Stimulated activated CD4-positive, alpha-beta T cell treated with anti-CD3 and anti-CD28 coated beads, Interleukin-15, amount 100 ng/mL, for 48 hours (primary cell): ENCODE data around the gene CNTFR.

Experiments used
- DNase-seq, 2 donors: peaks; one replicate each; pipeline ENCODE4 v3.0.0-alpha.2; 2020; ENCODE audit warnings: low read depth in 2 of 2

The CNTFR gene

DNA sequence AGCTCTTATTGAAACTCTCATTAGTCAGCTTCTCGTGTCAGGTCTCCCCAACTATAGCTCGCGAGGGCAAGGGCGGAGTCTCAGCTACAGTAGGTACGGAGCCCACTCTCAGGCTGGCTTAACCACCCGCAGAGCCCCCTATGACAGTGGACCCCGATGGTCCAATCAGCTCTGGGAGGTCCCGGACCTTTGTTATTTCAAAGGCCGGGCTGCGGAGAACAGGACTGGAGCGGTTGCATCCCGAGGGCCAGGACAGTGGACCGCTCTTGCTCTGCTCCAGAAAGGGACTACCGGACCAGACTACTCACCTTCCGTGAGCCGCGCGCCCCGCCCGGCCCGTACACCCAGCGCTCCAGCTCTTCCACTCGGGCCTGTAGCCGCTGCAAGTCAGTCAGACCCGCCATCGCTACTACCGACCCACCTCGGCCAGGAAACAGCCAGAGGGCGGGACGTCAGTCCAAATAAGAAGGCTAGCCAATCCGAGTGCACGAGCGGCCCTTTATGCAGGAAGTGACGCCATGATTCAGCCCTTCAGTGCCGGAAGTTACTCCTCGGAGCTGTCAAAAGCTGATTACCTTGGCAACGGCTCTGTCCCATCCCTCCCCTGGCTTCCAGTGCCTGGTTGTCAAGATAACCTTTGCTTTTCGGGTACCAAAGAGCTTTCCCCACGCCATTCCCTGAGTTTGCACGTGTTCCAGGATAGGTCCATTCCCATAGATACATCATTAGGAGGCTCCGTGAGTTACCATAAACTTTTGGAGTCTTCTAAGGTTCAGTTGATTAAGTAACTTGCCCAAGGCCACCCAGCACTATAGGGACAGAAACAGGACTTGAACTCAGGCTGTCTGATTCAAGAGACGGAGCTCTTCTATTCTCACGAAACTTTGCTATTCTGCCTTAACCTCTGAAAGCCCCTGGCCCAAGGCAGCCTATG, 30.8 kb upstream of the CNTFR start, which contains the start of gene DCTN3:
Gene DCTN3 (minus strand): TSS at position 435 of the 934 bp plus-strand sequence. CDS start 31 bp downstream, at position 404.
- peak; percentile 87 to 88 for DNase-seq

DNA sequence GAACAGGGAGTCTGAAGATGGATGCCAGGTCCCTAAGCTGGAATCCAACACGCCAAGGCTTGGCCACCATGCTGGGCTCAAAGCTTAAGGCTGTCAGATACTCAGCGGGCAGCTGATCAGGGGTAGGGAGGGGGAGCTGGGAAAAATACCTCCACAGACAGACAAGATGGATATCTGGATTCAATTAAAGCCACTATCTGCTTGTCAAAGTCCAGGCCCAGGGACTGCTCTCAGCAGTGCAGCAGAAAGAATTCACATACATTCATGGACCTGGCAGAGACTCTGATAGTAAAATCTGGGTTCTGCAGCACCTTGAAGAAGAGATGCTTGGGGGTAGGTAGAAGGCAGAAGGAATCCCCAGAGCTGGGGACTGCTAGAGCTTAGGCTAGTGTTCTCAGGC, 25.6 kb upstream of the CNTFR start:
- no peak for DNase-seq

DNA sequence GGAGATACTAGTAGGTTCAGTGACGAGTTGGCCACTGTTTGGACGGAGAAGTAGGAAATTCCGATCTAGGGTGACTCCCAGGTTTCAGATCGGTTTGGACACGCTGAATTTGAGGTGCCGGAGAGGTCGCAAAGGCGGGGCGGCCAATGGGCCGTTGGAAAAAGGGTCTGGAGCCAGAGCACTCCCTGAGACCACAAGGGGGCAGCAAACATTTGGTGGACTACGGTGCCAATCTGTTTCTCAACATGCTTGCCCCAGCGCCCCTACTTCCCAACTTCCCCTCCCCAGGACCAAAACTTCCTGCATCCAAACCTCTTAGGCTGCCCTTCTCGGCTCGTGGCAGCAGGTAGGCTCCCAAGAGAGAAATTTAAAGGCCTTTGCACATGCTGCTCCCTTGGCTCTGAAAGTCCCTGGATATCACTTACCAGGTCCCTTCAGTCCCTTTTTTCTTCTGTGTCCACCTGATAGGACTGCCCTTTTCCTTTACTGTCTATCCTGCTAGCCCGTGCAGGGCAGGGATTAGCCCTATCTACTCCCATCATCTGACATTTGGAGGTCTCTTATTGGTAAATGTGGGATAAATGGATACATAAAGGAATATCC, 23.4 kb upstream of the CNTFR start:
- peak; percentile 49 to 66 for DNase-seq

DNA sequence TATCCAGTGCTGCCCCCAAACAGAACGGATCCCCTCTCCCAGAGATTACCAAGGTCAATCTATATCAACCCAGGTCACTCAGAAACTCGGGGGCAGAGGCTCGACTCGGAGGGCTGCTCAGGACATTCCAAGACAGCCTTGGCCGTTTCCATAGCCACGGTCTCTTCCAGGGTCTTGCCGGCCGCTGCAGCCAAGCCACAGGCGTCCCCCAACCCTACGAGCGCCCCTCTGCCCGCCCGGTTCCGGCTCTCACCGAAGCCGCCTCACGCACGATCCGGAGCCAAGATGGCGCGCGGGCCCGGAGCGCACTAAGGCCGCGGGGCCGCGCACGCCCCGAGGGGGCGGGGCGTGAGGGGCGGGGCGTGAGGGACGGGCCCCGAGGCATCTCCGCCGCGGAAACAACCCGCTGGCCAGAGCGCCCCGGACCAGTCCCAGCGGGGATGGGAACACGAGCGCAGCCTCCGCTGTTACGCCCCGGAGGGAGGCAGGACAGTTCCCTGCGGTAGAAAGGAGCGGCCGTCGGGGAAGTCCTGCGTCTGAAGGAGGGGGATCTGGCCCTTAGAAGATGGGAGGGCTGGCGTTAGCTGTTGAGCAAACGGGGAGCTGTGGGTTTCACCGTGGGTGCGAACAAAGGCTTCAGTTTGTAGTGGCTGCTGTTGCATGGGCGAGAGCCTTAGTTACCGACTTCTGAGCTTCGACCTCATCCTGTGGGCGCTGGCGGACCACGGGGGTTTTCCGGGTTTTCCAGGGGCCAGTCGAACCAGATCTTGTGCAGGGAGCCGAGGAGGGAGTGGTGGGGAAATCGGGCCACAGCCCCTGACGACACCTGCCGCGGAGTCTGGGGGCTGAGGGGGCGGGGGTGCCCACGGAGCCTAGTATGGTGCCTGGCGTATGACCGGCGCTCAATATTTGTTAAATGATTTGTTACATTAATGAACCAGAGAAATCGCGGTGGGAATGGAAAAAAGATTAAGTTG, 22.6 kb upstream of the CNTFR start, which contains the start of gene RPP25L:
Gene RPP25L (minus strand): TSS at position 287 of the 977 bp plus-strand sequence. CDS start 801 bp downstream, outside the sequence.
- DNase-seq = peak; percentile 59 to 80

DNA sequence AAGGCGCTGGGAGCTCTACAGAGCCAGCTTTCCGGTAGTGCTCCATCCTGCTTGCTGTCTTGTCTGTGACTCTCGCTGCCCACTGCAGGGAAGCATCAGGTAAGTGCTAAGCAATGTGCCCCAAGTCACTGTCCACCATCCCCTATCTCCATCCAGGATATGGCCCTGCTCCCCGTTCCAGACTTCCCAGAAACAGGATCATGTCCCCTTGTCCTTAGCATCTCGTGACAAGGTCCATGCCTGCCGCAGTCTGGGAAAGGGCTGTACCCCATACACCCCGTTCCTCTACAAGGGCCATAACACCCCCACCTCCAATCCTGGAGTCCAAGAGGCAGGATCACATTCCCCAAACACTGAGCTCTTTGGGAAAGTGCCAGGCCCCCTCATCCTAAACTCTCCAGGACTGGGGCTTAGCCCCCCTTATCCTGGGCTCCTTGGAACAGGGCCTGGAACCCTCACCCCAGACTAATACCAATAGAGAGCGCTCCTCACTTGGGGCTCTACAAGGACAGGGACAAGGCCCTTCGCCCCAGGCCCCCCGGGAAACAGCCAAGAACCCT, 21.8 kb upstream of the CNTFR start:
- no peak for DNase-seq

DNA sequence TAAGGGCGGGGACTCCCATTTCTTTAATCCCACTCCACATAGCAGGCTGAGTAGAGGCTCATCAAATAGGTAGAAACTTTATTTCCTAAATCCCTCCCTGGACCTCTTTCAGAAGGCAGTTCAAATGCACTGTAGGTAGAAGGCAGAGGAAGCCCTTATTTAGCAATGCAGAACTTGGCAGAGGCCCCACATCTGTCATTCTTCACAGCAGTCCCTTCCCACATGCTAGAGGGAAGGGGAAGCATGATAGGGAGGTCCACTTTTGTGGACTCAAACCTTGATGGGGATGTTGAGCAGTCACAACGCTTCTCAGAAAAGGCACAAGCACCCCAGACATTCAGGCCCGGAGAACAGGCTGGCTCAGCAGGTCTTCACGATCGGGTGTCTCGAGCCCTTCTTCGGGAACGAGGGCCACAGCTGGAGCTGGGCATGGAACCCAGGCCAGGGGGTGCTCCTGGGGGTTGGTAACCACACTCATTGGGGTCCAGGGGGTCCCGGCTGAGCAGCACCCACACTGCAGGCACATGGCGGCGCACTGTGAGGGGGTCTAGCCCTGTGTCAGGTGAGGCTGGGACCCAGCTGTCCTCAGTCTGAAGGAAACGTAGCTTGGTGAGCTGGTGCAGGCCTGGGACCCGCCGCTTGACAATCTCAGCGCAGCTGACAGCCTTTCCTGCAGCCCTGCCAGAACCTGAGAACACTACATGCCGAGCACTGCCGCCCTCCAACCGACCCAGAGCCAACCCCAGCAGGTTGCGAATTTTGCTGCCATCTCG, 21.1 kb upstream of the CNTFR start:
- DNase-seq = no peak

DNA sequence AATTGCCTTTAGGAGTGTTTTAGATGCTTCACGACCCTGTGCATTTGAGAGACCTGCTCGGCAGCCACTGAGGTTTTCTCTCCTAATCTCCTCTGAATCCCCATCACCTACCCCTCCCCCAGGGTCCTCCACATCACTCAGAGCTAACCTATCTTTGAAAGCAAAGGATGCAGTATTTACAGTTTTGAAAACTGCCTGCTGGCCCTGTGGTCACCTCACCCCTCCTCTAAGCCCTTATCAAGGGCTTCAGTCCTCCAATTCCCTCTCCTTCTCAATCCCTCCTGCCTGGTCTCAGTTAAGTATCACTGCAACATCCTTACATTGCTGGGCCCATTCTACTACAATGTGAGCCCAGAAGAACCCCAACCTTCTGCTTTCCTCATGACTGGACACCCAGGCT, 17.8 kb upstream of the CNTFR start:
- no peak for DNase-seq

DNA sequence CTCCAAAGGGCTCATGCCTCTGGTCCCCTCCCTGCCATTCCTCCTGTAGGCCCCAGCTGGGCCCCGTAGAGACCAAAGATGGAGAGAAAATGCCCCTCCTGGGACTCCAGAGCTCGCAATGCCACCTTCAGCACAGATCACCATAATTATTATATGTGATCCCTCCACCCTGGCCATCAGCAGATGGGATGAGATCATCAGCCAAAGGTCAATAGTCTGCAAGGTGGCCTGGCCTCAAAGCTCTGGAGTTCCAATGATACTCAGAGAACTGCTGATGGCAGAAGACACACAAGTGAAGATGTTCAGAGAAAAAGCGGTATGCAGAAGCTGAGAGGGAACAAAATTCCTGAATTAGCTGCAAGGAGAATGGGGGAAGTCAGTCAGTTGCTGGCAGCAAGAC, 17.4 kb upstream of the CNTFR start:
- DNase-seq = no peak

DNA sequence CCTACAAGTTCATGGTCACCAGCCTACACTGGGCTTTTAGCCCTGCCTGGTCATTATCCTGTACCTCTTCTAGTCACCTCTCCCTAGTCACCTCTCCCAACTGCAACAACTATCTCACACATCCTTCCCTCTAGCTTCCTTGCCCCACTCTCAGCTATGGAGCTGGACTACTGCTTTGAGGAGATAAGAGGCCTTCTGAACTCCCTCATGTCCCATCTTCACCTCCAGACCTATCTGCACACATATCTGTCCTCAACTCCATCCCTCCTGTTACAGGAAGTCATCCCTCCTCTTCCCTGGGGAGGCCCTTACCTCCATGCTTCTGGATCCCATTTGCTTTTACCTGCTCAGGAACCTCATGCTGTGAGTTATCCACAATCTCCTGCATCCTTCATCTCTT, 16.7 kb upstream of the CNTFR start:
- DNase-seq = no peak

DNA sequence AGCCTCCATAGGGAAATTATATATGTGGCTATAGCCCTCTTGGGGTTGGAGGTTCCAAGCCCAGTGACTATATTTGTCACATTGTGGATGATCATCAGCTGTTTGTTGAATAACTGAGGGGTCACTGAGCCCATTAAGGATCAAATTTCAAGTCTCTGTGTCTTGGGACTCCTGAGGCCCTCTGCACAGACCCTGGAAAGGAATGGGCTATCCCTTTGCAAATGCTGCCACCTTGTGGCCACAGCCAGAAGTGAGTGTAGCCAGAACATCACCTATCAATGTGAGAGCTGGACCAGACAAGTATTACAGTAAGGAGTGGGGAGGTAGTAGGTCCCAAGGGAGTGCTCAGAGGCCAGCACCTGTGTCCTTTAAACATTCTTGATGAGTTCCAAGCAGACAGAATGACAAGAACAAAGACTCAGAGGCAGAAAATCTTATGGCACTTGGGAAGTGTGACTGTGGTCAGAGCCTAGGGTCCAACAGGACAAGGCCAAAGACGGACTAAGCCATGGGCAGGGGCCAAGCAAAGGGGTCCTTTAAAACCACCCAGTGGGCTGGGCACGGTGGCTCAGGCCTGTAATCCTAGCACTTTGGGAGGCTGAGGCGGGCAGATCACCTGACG, 14.2 kb upstream of the CNTFR start:
- DNase-seq = peak; percentile 58 to 71

DNA sequence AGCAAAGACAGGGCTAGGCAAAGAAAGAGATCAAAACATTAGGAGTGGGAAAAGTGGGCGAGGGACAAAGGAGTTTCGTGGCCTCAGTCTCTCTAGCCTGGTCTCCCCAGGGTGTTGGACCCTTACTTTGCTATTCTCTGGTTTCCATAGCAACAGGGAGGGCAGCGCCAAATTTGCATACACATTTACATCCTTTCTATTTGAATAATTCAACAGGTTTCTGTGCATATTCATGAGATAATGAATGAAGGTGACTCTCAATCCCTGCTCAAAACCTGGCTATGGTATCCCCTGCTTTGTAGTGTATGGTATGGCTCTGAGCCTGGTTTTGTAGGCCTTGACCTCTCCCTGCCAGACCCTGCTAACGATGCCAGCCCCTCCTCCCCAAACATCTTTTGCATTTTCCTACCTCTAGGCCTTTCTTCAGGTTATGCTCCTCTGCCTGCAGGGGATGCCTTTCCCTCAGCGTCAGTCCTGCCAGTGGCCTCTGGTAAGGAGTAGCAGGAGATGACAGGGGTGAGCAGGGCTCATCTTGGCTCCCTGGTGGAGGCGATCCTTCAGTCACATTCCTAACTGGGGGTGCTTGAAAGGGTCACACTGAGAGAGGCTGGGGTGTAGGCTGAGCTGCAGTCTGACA, 12.5 kb upstream of the CNTFR start:
- DNase-seq = no peak

DNA sequence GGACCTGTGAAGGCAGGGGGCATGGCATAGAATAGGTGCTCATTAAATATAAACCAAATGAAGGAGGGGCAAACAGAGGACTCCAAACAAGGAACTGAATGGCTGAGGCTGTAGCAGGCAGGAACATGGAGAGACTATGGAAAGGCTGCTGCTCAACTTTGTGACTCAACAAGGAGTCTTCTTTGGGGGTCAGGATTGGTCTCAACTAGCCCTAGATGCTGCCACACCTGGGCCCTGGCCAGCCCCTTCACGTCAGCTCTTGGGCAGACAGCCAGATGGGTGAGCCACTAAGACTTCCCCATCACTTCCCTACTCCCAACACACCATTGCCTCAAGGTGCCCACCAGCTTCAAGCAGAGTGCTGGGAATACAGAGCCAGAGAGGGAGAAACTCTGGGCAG, 11.4 kb upstream of the CNTFR start:
- DNase-seq = no peak

DNA sequence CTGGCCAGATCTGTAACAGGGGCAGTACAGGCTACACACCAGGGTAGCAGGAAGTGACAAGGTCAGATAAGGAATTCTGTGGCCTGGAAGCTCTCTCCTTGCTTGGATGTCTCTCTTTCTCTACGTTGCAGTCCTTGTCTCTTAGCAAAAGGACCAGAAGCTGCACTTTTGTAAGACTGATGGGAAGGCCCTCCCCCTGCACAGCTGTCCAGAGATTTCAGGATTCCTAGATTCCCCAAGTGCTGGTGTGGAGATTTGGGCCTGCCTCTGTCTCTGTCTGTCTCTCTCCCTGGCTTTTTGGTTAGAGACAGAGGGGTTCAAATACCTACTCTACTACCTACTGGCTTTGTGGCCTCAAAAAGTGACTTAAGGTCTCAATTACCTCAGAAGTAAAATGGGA, 10.0 kb upstream of the CNTFR start:
- DNase-seq = no peak

DNA sequence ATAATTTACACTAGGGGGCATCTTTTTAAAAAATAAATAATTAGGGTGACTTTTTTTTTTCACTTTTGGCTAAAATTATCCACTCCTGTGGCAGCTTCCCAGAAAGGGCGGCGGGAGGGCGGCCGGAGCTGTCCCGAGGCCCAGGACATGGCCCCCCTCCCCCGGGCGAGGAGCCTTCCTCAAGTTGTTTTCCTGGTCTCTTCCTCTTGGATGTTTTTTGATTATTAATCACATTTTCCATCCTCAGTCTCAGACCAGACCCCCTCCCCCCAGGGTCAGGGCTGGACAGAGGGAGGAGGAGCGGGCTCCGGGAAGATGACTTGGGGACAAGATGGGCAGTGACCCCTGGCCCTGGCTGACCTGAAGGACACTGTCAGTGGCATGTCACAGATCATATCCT, 4.7 kb upstream of the CNTFR start:
- no peak for DNase-seq

DNA sequence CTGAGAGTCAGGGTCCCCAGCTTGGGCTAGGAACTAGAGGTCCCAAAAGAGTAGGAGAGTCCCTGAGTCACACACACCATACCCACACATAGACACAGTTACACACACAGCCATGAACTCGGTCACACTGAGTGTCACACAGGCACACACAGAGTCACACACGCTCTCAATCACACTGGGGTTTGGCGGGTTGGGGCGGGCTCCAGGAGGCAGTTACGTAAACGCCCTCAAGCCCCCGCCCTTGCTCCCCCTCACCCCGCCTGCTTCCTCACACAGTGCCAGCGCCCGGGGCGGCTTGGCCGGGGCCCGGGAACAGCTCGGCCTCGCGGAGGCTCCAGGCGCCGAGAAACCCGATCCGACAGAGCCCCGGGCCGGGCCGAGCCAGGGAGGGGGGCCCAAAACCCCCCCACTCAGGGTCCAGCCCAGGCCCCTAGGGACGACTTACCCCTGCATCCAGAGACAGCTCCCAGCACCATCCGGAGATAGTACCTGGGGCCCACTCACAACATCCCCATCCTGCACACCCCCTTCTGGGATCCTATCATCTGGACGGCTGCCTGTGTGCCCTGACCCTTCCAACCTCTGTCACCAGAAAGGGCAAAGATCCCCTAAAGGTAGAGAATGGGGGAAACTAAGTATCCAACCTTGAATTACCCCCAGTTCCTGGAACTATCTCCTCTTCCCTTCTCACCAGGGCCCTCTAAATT, 3.5 kb upstream of the CNTFR start:
- no peak for DNase-seq

DNA sequence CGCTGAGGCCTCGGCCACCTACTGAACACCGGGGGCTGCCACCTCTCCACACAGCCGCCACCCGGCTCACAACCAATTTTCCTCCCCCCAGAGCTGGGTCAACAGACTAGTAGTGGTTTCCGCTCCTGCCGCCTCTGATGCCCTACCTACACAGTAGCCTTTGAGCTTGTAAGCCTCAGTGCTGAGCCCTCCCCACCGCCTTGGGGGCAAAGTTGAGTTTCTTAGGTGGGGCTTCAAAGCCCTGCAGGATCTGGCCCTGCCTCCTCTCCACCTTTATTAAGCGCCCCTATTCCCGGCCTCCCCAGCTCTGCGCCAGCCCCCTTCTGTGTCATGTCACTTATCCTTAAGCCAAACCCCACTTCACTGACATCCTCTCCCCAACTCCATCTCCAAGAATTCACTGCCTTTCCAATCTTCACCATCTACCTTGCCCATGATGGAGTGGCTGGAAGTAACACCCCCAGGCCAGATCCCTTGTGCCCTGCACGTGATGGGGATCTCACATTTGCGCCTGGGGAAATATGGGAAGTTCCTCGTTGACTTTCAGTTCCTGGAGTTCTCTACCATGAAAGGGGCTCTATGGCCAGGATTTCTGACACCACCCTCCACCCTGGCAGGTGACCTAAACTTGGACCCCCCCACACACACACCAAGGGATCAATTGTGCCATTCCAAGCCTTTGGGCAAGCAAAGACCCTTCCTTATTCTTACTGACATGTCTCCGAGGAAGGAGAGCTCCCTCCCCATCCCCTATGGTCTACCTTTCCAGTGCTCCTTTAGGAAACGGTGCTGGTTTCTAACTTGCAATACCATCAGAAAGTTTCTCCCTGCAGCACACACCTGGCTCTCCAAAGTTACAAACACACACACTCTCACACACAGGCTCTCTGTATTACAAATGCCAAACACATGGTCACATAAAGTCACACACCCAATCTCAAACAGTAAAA, 2.7 kb upstream of the CNTFR start:
- no peak for DNase-seq

DNA sequence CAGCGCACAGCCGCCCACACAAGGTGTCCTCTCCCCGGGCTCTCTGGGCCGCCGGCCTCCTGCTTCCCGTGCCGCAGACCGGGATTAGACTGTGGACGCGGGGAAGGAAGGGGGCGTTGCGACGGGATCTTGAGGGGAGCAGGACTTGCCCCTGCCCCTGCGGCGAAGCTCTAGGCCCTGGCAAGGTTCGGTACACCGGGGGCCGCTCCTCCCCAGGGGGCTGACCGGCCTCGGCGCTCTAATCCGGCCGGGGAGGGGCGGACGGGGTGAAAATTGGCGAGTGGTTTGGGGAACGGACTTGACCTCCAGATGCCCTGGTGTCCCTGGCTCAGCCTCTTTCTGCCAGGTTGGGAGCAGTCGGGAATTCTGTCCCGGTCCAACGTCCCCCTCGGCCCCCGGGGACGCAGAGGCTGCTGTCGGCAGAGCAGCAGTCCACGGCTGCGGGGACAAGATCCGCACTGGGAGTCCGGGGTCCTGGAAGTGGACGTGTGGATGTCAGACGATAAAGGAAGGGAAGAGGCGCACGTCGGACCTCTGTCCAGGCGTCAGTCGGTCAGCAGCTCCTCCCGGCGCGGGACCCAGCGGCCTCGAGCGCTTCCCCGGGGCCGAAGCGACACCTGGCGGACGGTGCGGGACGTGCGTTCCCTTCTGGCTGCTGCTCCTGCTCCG, 1.9 kb upstream of the CNTFR start:
- peak; percentile 49 to 69 for DNase-seq
